WTC11 (cell line): ENCODE results near the gene RTN3.

Experiments
- CREM ChIP-seq: sonication (generic); formaldehyde crosslinking; IDR thresholded peaks from 2 replicates; pipeline ENCODE4 v1.8.1; 2022; ENCODE audit warnings: mild to moderate bottlenecking, missing genetic modification reagents, moderate library complexity
- SMAD4 ChIP-seq: sonication (generic); formaldehyde crosslinking; IDR thresholded peaks from 2 replicates; pipeline ENCODE4 v1.8.0; 2022; ENCODE audit warnings: mild to moderate bottlenecking, missing genetic modification reagents
- TCF7 ChIP-seq: sonication (generic); formaldehyde crosslinking; IDR thresholded peaks from 2 replicates; pipeline ENCODE4 v1.8.0; 2022; ENCODE audit warnings: mild to moderate bottlenecking, low read depth, missing genetic modification reagents, moderate library complexity
- ZNF232 ChIP-seq: sonication (generic); formaldehyde crosslinking; IDR thresholded peaks from 2 replicates; pipeline ENCODE4 v1.8.0; 2022; ENCODE audit warnings: mild to moderate bottlenecking, missing genetic modification reagents
- TF ChIP-seq, protein P1 (sequence below): fragments of 200-600 bp; IDR thresholded peaks from 2 replicates; pipeline ENCODE4 v1.8.0; 2022; ENCODE audit warnings: antibody characterized with exemption
- TF ChIP-seq, protein P2 (sequence below): sonication (generic); formaldehyde crosslinking; IDR thresholded peaks from 2 replicates; pipeline ENCODE4 v1.8.1; 2023; ENCODE audit warnings: mild to moderate bottlenecking, missing genetic modification reagents
- TF ChIP-seq, protein P3 (sequence below): sonication (generic); formaldehyde crosslinking; conservative IDR thresholded peaks from 2 replicates; pipeline ENCODE4 v1.8.1; 2022; ENCODE audit warnings: mild to moderate bottlenecking, missing genetic modification reagents
- TF ChIP-seq, protein P4 (sequence below): sonication (generic); formaldehyde crosslinking; IDR thresholded peaks from 2 replicates; pipeline ENCODE4 v1.8.1; 2022; ENCODE audit warnings: low read depth, mild to moderate bottlenecking, moderate library complexity, missing genetic modification reagents, borderline replicate concordance

DNA sequence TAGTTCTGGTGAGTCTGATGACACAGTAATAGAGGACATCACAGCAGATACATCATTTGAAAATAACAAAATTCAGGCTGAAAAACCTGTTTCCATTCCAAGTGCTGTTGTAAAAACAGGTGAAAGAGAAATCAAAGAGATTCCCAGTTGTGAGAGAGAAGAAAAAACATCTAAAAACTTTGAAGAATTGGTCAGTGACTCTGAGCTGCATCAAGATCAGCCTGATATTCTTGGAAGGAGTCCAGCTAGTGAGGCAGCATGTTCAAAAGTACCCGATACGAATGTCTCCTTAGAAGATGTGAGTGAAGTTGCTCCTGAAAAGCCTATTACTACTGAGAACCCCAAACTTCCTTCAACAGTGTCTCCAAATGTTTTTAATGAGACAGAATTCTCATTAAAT lies 38.7 kb downstream of the RTN3 start:
- TF ChIP-seq, protein P1, sequence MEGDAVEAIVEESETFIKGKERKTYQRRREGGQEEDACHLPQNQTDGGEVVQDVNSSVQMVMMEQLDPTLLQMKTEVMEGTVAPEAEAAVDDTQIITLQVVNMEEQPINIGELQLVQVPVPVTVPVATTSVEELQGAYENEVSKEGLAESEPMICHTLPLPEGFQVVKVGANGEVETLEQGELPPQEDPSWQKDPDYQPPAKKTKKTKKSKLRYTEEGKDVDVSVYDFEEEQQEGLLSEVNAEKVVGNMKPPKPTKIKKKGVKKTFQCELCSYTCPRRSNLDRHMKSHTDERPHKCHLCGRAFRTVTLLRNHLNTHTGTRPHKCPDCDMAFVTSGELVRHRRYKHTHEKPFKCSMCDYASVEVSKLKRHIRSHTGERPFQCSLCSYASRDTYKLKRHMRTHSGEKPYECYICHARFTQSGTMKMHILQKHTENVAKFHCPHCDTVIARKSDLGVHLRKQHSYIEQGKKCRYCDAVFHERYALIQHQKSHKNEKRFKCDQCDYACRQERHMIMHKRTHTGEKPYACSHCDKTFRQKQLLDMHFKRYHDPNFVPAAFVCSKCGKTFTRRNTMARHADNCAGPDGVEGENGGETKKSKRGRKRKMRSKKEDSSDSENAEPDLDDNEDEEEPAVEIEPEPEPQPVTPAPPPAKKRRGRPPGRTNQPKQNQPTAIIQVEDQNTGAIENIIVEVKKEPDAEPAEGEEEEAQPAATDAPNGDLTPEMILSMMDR = no peak
- TF ChIP-seq ZNF232 (CRISPR knock-in tag) (no peak), CREM (CRISPR knock-in tag) (no peak), SMAD4 (CRISPR knock-in tag) (no peak), TCF7 (no peak)
- TF ChIP-seq, protein P2, sequence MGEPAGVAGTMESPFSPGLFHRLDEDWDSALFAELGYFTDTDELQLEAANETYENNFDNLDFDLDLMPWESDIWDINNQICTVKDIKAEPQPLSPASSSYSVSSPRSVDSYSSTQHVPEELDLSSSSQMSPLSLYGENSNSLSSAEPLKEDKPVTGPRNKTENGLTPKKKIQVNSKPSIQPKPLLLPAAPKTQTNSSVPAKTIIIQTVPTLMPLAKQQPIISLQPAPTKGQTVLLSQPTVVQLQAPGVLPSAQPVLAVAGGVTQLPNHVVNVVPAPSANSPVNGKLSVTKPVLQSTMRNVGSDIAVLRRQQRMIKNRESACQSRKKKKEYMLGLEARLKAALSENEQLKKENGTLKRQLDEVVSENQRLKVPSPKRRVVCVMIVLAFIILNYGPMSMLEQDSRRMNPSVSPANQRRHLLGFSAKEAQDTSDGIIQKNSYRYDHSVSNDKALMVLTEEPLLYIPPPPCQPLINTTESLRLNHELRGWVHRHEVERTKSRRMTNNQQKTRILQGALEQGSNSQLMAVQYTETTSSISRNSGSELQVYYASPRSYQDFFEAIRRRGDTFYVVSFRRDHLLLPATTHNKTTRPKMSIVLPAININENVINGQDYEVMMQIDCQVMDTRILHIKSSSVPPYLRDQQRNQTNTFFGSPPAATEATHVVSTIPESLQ = no peak
- TF ChIP-seq, protein P3, sequence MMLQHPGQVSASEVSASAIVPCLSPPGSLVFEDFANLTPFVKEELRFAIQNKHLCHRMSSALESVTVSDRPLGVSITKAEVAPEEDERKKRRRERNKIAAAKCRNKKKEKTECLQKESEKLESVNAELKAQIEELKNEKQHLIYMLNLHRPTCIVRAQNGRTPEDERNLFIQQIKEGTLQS (CRISPR knock-in tag) = no peak
- TF ChIP-seq, protein P4, sequence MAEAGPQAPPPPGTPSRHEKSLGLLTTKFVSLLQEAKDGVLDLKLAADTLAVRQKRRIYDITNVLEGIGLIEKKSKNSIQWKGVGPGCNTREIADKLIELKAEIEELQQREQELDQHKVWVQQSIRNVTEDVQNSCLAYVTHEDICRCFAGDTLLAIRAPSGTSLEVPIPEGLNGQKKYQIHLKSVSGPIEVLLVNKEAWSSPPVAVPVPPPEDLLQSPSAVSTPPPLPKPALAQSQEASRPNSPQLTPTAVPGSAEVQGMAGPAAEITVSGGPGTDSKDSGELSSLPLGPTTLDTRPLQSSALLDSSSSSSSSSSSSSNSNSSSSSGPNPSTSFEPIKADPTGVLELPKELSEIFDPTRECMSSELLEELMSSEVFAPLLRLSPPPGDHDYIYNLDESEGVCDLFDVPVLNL (CRISPR knock-in tag) = no peak
